Suppressor macrophage (primary cell): Measurements from ENCODE around the gene PBX1.

Experiments
- DNase-seq, 4 experiments: peaks; one replicate each; pipeline ENCODE4 v3.0.0-alpha.2; 2020 to 2022

Gene PBX1

GRCh38 chr1:164764333-164764732 is 205.3 kb downstream of the PBX1 start:
- DNase-seq = no peak

GRCh38 chr1:164765557-164765956 is 206.6 kb downstream of the PBX1 start:
- DNase-seq = no peak

- no peak for DNase-seq
Observed at GRCh38 chr1:164765992-164766720, 207.2 kb downstream of the PBX1 start.

GRCh38 chr1:164767752-164768402 is 208.9 kb downstream of the PBX1 start:
- no peak for DNase-seq

GRCh38 chr1:164768619-164769018 is 209.6 kb downstream of the PBX1 start:
- no peak for DNase-seq

- DNase-seq = no peak
Observed at GRCh38 chr1:164769486-164770130, 210.6 kb downstream of the PBX1 start.

- no peak for DNase-seq
Observed at GRCh38 chr1:164770131-164770529, 211.1 kb downstream of the PBX1 start.

GRCh38 chr1:164771041-164771618 is 212.1 kb downstream of the PBX1 start:
- no peak for DNase-seq

GRCh38 chr1:164771619-164772361 is 212.8 kb downstream of the PBX1 start:
- DNase-seq = no peak

- DNase-seq = peak in 1 of 4 experiments; percentile 2
Observed at GRCh38 chr1:164772635-164773034, 213.7 kb downstream of the PBX1 start.

- no peak for DNase-seq
Observed at GRCh38 chr1:164773102-164773501, 214.1 kb downstream of the PBX1 start.

- no peak for DNase-seq
Observed at GRCh38 chr1:164774413-164774812, 215.4 kb downstream of the PBX1 start.

- no peak for DNase-seq
Observed at GRCh38 chr1:164774819-164775654, 216.1 kb downstream of the PBX1 start.

GRCh38 chr1:164777518-164777917 is 218.5 kb downstream of the PBX1 start:
- no peak for DNase-seq

- DNase-seq = no peak
Observed at GRCh38 chr1:164779376-164779775, 220.4 kb downstream of the PBX1 start.

- DNase-seq = no peak
Observed at GRCh38 chr1:164780111-164780812, 221.3 kb downstream of the PBX1 start.

GRCh38 chr1:164780863-164781262 is 221.9 kb downstream of the PBX1 start:
- no peak for DNase-seq

- DNase-seq = no peak
Observed at GRCh38 chr1:164781972-164782371, 223.0 kb downstream of the PBX1 start.

GRCh38 chr1:164783778-164784555 is 225.0 kb downstream of the PBX1 start:
- no peak for DNase-seq

- DNase-seq = no peak
Observed at GRCh38 chr1:164784960-164785359, 226.0 kb downstream of the PBX1 start.
